Stimulated activated CD8-positive, alpha-beta memory T cell treated with anti-CD3 and anti-CD28 coated beads, Interleukin-4, amount 100 ng/mL, for 1 hour (primary cell): ENCODE results near the gene NELL2.

ENCODE experiments used
- DNase-seq, 2 donors: peaks; one replicate each; pipeline ENCODE4 v3.0.0-alpha.2; 2020; ENCODE audit warnings: low read depth in 2 of 2, low spot score in 1 of 2

Gene NELL2

GRCh38 chr12:44484862-44485261 lies 391.3 kb downstream of the NELL2 start:
- no peak for DNase-seq

- no peak for DNase-seq
Observed at GRCh38 chr12:44477331-44477980, 398.7 kb downstream of the NELL2 start.

- DNase-seq: no peak
Observed at GRCh38 chr12:44476683-44477082, 399.4 kb downstream of the NELL2 start.

GRCh38 chr12:44465139-44465538 lies 411.0 kb downstream of the NELL2 start:
- no peak for DNase-seq

- no peak for DNase-seq
Observed at GRCh38 chr12:44464180-44464579, 411.9 kb downstream of the NELL2 start.

- DNase-seq: no peak
Observed at GRCh38 chr12:44462729-44463128, 413.4 kb downstream of the NELL2 start.

- no peak for DNase-seq
Observed at GRCh38 chr12:44460261-44460660, 415.9 kb downstream of the NELL2 start.

- DNase-seq: no peak
Observed at GRCh38 chr12:44459569-44459968, 416.5 kb downstream of the NELL2 start.
